IMR-90 (cell line): ENCODE results near the gene SHOX. TPM values are rescaled to one million over a fixed set of nuclear protein-coding genes. Genes with fewer than 3 reads are reported as not detected.

Source experiments
- ATAC-seq: fragments of 200-7000 bp; cut with Tn5 transposase; 2 replicates; pipeline ENCODE4 v1.9.1; 2020; ENCODE audit warnings: low read depth, mild to moderate bottlenecking, moderate library complexity
- BruUV-seq: library from RNA; stranded (reverse); fragments of 400-500 nt; replicated peaks from 2 replicates; lab custom pipeline; 2021; lab: Mats Ljungman, UMichigan
- CTCF ChIA-PET: fragments of 300-600 bp; formaldehyde crosslinking; extraction: SDS; loops from one replicate; lab custom pipeline; 2021; ENCODE audit warnings: antibody characterized with exemption; lab: Yijun Ruan, JAX
- POLR2A ChIA-PET: fragments of 300-600 bp; sonication (Branson Sonifier 250); formaldehyde crosslinking; loops from one replicate; lab custom pipeline; 2022; ENCODE audit warnings: antibody characterized with exemption; ENCODE audit not compliant: unreplicated experiment; lab: Charles Lee
- DNase-seq: peaks from one replicate; pipeline ENCODE4 v3.0.0; 2013
- H2AFZ ChIP-seq: replicated peaks from 2 replicates; pipeline ENCODE3; 2013; ENCODE audit warnings: low read length, mild to moderate bottlenecking; ENCODE audit not compliant: poor library complexity
- H2AK5ac ChIP-seq: 2 replicates; pipeline ENCODE4 v1.6.1; 2013; ENCODE audit warnings: low read depth, low read length, inconsistent platforms
- H2AK9ac ChIP-seq: replicated peaks from 2 replicates; pipeline ENCODE3; 2013; ENCODE audit warnings: mild to moderate bottlenecking, low read depth, low read length, moderate library complexity; ENCODE audit not compliant: poor library complexity
- H2BK120ac ChIP-seq: 2 replicates; pipeline ENCODE4 v1.6.1; 2013; ENCODE audit warnings: low read depth, low read length, inconsistent platforms
- H2BK15ac ChIP-seq: 3 replicates; pipeline ENCODE4 v1.6.1; 2013; ENCODE audit warnings: low read depth, low read length, inconsistent platforms
- H2BK20ac ChIP-seq: 2 replicates; pipeline ENCODE4 v1.6.1; 2013; ENCODE audit warnings: low read depth, mild to moderate bottlenecking, inconsistent platforms, low read length, moderate library complexity
- H2BK5ac ChIP-seq: 2 replicates; pipeline ENCODE4 v1.6.1; 2013; ENCODE audit warnings: mild to moderate bottlenecking, low read depth, low read length, inconsistent platforms; ENCODE audit not compliant: poor library complexity, severe bottlenecking
- H3K14ac ChIP-seq: replicated peaks from 2 replicates; pipeline ENCODE4 v1.6.1; 2013; ENCODE audit warnings: low read depth, low read length, inconsistent platforms
- H3K18ac ChIP-seq: 2 replicates; pipeline ENCODE4 v1.6.1; 2013; ENCODE audit warnings: low read depth, low read length, control low read depth
- H3K23ac ChIP-seq: 2 replicates; pipeline ENCODE4 v1.6.1; 2013; ENCODE audit warnings: low read depth, low read length, inconsistent platforms
- H3K27ac ChIP-seq: 2 replicates; pipeline ENCODE4 v1.5.1; 2013; ENCODE audit warnings: mild to moderate bottlenecking, control low read depth, low read length; ENCODE audit not compliant: insufficient read depth
- H3K27me3 ChIP-seq: 2 replicates; pipeline ENCODE4 v1.6.1; 2013; ENCODE audit warnings: low read length; ENCODE audit not compliant: control insufficient read depth, insufficient read depth
- H3K36me3 ChIP-seq: 2 replicates; pipeline ENCODE4 v1.6.1; 2013; ENCODE audit warnings: low read length, mixed read lengths; ENCODE audit not compliant: control insufficient read depth, insufficient read depth
- H3K4ac ChIP-seq: 2 replicates; pipeline ENCODE4 v1.6.1; 2013; ENCODE audit warnings: low read depth, low read length, inconsistent platforms
- H3K4me1 ChIP-seq: 2 replicates; pipeline ENCODE4 v1.6.1; 2013; ENCODE audit warnings: low read length, mixed read lengths; ENCODE audit not compliant: control insufficient read depth, insufficient read depth
- H3K4me2 ChIP-seq: 2 replicates; pipeline ENCODE4 v1.6.1; 2013; ENCODE audit warnings: low read depth, mild to moderate bottlenecking, control low read depth, low read length, moderate library complexity
- H3K4me3 ChIP-seq: 2 replicates; pipeline ENCODE4 v1.5.1; 2013; ENCODE audit warnings: low read depth, mild to moderate bottlenecking, control low read depth, low read length, moderate library complexity; ENCODE audit not compliant: insufficient read depth
- H3K56ac ChIP-seq: 2 replicates; pipeline ENCODE4 v1.6.1; 2013; ENCODE audit warnings: low read length, inconsistent platforms; ENCODE audit not compliant: insufficient read depth; ENCODE audit errors: extremely low read depth
- H3K79me1 ChIP-seq, 2 experiments: 2 replicates each; pipeline ENCODE4 v1.6.1; 2013; ENCODE audit warnings: low read length in 2 of 2, inconsistent platforms in 1 of 2, low read depth in 1 of 2
- H3K9ac ChIP-seq: 2 replicates; pipeline ENCODE4 v1.6.1; 2013; ENCODE audit warnings: low read depth, low read length, control low read depth
- H3K9me1 ChIP-seq: 2 replicates; pipeline ENCODE4 v1.6.1; 2013; ENCODE audit warnings: low read length, inconsistent platforms; ENCODE audit not compliant: insufficient read depth
- H3K9me3 ChIP-seq: 2 replicates; pipeline ENCODE4 v1.6.1; 2013; ENCODE audit warnings: low read length; ENCODE audit not compliant: control insufficient read depth, insufficient read depth
- H4K20me1 ChIP-seq: 2 replicates; pipeline ENCODE4 v1.6.1; 2013; ENCODE audit warnings: low read length, inconsistent platforms; ENCODE audit not compliant: insufficient read depth
- H4K5ac ChIP-seq: 2 replicates; pipeline ENCODE4 v1.6.1; 2013; ENCODE audit warnings: mild to moderate bottlenecking, low read depth, low read length, control low read depth
- H4K8ac ChIP-seq, 2 experiments: 2 replicates each; pipeline ENCODE4 v1.6.1; 2013; ENCODE audit warnings: low read depth in 2 of 2, low read length in 2 of 2, control low read depth in 1 of 2, inconsistent platforms in 1 of 2
- H4K91ac ChIP-seq: 2 replicates; pipeline ENCODE4 v1.6.1; 2013; ENCODE audit warnings: low read depth, low read length, inconsistent platforms; ENCODE audit not compliant: insufficient read depth
- BHLHE40 ChIP-seq: fragments of 150-350 bp; IDR thresholded peaks from 2 replicates; pipeline ENCODE4 v1.6.1; 2016; ENCODE audit warnings: mild to moderate bottlenecking, low read depth, low read length
- ELK1 ChIP-seq: fragments of 150-350 bp; IDR thresholded peaks from 2 replicates; pipeline ENCODE4 v1.6.1; 2016; ENCODE audit warnings: low read depth, mild to moderate bottlenecking, low read length, moderate library complexity, borderline replicate concordance
- FOS ChIP-seq: fragments of 150-350 bp; IDR thresholded peaks from 2 replicates; pipeline ENCODE4 v1.6.1; 2016; ENCODE audit warnings: low read depth, low read length
- MAFK ChIP-seq: IDR thresholded peaks from 2 replicates; pipeline ENCODE4 v1.6.1; 2012; ENCODE audit warnings: low read depth, low read length, improper control_type of control experiment
- MXI1 ChIP-seq: IDR thresholded peaks from 2 replicates; pipeline ENCODE4 v1.6.1; 2012; ENCODE audit warnings: low read depth, mild to moderate bottlenecking, low read length, moderate library complexity, borderline replicate concordance
- NFE2L2 ChIP-seq: fragments of 150-350 bp; IDR thresholded peaks from 2 replicates; pipeline ENCODE4 v1.6.1; 2016; ENCODE audit warnings: low read depth, mild to moderate bottlenecking, low read length
- POLR2A ChIP-seq: IDR thresholded peaks from 2 replicates; pipeline ENCODE4 v1.6.1; 2012; ENCODE audit warnings: mild to moderate bottlenecking, low read depth, low read length
- WGBS, 2 experiments: methylation state at CpG; one replicate each; pipeline versions ENCODE4 v1.1.5 to v1.1.7; 2013; ENCODE audit warnings: missing lambda C conversion rate in 2 of 2; ENCODE audit not compliant: insufficient read length in 1 of 2; ENCODE audit errors: extremely low coverage in 2 of 2; 5-methylcytosine and 5-hydroxymethylcytosine counted together
- dilution Hi-C: fragments of 300-500 bp; cut with HindIII; formaldehyde crosslinking; loops from one replicate; pipeline ENCODE4 v1.14.3; 2018; ENCODE audit warnings: low sequenced_read_pairs; ENCODE audit not compliant: unreplicated experiment
- in situ Hi-C: fragments of 300-500 bp; cut with MboI; formaldehyde crosslinking; loops from 3 replicates; pipeline ENCODE4 v1.14.3; 2019; ENCODE audit warnings: low sequenced_read_pairs, inconsistent platforms, mixed read lengths
- intact Hi-C: fragments of 100-400 bp; cut with micrococcal nuclease; formaldehyde crosslinking; loops from 2 replicates; pipeline ENCODE4 v1.10.0; 2022
- polyA plus RNA-seq, 3 experiments: library from polyadenylated mRNA; depleted of rRNA; stranded (reverse); fragments of >200 nt; gene quantifications; 2 replicates each; pipeline ENCODE4 v1.2.3, GENCODE V29; 2012; ENCODE audit warnings: low replicate concordance in 1 of 3
- total RNA-seq: library from RNA; depleted of rRNA; stranded (reverse); fragments of >200 nt; gene quantifications from 2 replicates; pipeline ENCODE4 v1.2.3, GENCODE V29; 2012
- TF ChIP-seq, protein P1 (sequence below): conservative IDR thresholded peaks from 2 replicates; pipeline ENCODE4 v1.5.1; 2012; ENCODE audit warnings: mild to moderate bottlenecking, low read depth, low read length, improper control_type of control experiment

Gene SHOX
- total and polyA plus RNA-seq, 2 of the 4 experiments (the other 2 are of a cell fraction) = not detected

- Histone ChIP-seq H3K27me3 (peaks cover 24% of the 10 kb centered on the region), H3K4me2 (no peak overlapping the region), H2BK20ac (no peak overlapping the region), H3K36me3 (no peaks in the 10 kb centered on the region), H4K91ac (no peak overlapping the region), H2BK15ac (no peak overlapping the region), H3K4me3 (no peak overlapping the region), H3K56ac (no peak overlapping the region), H3K4me1 (no peaks in the 10 kb centered on the region), H4K20me1 (no peaks in the 10 kb centered on the region), H3K23ac (no peak overlapping the region), H2AK9ac (no peak overlapping the region), H4K8ac (no peak overlapping the region), H3K79me1 (no peaks in the 10 kb centered on the region), H3K4ac (no peak overlapping the region), H3K27ac (no peak overlapping the region), H3K9ac (no peak overlapping the region), H2AFZ (no peak overlapping the region), H3K18ac (no peak overlapping the region), H3K14ac (no peak overlapping the region), H2AK5ac (no peak overlapping the region), H2BK120ac (no peak overlapping the region), H4K5ac (no peak overlapping the region), H3K9me1 (no peaks in the 10 kb centered on the region), H3K9me3 (no peaks in the 10 kb centered on the region), H2BK5ac (no peak overlapping the region)
- no peak for DNase-seq
- TF ChIP-seq MXI1 = no peak
- no peak for TF ChIP-seq POLR2A
- TF ChIP-seq ELK1 = no peak
- TF ChIP-seq BHLHE40 = no peak
- TF ChIP-seq MAFK = no peak
- TF ChIP-seq NFE2L2 = no peak
- TF ChIP-seq, protein P1, sequence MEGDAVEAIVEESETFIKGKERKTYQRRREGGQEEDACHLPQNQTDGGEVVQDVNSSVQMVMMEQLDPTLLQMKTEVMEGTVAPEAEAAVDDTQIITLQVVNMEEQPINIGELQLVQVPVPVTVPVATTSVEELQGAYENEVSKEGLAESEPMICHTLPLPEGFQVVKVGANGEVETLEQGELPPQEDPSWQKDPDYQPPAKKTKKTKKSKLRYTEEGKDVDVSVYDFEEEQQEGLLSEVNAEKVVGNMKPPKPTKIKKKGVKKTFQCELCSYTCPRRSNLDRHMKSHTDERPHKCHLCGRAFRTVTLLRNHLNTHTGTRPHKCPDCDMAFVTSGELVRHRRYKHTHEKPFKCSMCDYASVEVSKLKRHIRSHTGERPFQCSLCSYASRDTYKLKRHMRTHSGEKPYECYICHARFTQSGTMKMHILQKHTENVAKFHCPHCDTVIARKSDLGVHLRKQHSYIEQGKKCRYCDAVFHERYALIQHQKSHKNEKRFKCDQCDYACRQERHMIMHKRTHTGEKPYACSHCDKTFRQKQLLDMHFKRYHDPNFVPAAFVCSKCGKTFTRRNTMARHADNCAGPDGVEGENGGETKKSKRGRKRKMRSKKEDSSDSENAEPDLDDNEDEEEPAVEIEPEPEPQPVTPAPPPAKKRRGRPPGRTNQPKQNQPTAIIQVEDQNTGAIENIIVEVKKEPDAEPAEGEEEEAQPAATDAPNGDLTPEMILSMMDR = no peak
- no peak for TF ChIP-seq FOS
- dilution Hi-C loops = no loop called here
- intact Hi-C loops = no loop called here
- no peak for ATAC-seq
- ChIA-PET POLR2A (no interaction called here), CTCF (no interaction called here)
- BruUV-seq = no TSS peak
- in situ Hi-C loops = no loop called here
- 2% methylated on average over 46 of the region's 84 CpGs; no CpG with 5 or more reads in 1 of the 2 experiments for WGBS, 2 experiments
Measured at GRCh38 chrX:633985-634958, 3.7 kb downstream of the SHOX start.
